Right ventricle myocardium inferior (tissue), 1 donor: Measurements from ENCODE around the gene NTSR2. TPM values are rescaled to one million over a fixed set of nuclear protein-coding genes. Genes with fewer than 3 reads are reported as not detected.
"Not testable (repeated sequence)": the region's sequence is repeated elsewhere in the genome, so short reads cannot be mapped to it uniquely, and the experiment has no call there.

Experiments
- ATAC-seq: fragments of 200-7000 bp; cut with Tn5 transposase; one replicate; pipeline ENCODE4 v1.9.1; 2020; ENCODE audit warnings: mild to moderate bottlenecking, moderate library complexity
- DNase-seq: peaks from one replicate; pipeline ENCODE4 v3.0.0; 2021; ENCODE audit errors: missing footprints
- intact Hi-C: fragments of 100-400 bp; cut with DNase I; formaldehyde crosslinking; loops from one replicate; pipeline ENCODE4 v1.11.0; 2022
- total RNA-seq: library from RNA; stranded (reverse); fragmentation: NEBNext Ultra II Directional; extraction: Animal tissue kit (Norgen Biotek cat#: 25700); gene quantifications from one replicate; pipeline ENCODE4 v1.2.1, GENCODE V29; 2021
- donor health status: DM: no; HTN: yes; CAD: no; lungs with severe emphysema.

NTSR2 gene
- total RNA-seq, 1 donor from 2014 or later: not detected

DNA sequence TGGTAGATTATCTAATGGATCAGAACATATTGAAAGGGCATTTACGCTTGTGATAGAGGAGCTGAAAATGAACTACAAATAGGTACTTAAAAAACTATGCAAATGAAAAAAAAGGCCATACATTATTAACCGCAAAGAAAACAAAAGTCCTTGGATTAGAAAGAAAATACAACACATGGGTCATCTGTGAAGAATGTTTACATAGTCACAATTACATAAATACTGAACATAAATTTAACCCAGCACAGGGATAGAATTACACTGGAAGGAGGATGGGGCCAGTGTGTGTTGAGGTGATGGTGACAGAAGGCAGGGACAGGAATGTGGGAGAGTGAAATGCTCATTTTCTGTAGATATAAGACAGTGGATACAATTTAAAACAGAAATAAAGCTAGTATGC, 6.6 kb downstream of the NTSR2 start:
- intact Hi-C loops: no loop called here
- ATAC-seq (no peak), DNase-seq (no peak)

DNA sequence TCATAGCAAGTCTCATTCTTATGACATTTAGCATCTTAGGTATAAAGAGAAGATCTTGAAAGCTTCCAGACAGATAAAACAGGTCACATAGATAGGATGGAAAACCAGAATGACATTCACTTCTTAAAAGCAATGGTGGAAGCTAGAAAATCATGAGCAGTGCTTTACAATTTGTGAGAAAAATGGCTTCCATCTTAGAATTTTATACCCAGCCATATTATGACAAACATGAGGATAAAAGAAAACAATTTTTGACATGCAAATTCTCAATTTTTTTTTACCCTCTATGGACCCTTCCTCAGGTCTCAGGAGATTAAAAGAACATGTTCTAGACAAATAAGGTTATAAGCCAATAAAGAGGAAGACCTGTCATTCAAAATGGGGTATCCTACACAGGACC, 7.1 kb downstream of the NTSR2 start:
- ATAC-seq (no peak), DNase-seq (no peak)
- intact Hi-C loops: no loop called here

DNA sequence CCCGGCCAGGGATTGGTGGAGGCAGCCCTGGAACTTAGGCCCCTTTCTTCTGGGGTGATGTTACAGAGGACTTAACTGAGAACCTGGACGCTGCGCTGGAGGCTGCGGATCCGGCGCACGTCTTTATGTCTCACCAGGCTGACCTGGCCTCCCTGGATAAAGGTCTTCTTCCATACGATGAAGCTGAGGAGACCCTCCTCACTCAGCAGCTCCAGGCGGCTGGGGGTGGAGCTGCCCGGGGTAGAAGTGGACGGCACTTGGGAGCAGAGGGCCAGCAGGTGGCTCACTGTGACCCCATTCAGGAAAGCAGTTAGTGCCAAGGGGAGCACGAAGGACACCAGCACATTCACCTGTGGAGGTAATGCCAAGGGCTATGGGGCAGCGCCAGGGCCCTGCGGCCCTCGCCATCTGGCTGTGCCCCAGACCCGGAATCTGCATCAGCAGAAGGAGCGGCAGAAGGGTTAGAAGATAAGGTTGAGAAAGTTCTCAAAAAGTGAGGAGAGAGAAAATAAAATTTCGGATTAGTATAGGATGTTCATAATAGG, 8.0 kb downstream of the NTSR2 start:
- DNase-seq: no peak
- ATAC-seq: no peak
- intact Hi-C loops: no loop called here

DNA sequence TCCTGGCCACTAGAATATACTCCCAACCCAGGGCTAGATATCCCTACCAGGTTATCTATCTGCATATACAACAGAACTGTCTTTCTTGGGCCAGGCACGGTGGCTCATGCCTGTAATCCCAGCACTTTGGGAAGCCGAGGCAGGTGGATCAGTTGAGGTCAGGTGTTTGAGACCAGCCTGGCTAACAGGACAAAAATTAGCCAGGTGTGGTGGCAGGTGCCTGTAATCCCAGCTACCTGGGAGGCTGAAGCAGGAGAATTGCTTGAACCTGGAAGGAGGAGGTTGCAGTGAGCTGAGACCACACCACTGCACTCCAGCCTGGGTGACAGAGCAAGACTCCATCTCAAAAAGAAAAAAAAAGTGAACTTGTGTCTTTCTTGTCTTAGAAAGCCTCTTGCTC, 9.6 kb downstream of the NTSR2 start:
- ATAC-seq, intact Hi-C loops, DNase-seq: not testable (repeated sequence)

DNA sequence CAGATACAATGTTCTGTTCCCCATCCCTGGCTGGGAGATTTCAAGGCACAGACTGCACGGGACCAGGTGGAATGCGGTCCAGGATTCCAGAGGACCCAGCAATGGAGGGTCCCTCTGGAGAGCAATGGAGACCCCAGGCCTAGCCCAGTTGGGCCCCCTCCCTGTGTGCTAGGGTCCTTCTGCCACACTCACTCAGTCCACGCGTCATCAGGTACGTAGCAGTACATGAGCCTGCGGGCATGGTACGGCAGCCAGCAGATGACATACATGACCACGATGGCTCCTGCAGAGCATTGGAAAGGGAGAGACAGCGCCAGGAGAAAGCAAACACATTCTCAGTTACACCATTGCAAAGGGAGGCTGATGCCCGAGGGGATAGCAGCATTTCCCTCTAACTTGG, 10.1 kb downstream of the NTSR2 start:
- intact Hi-C loops: no loop called here

DNA sequence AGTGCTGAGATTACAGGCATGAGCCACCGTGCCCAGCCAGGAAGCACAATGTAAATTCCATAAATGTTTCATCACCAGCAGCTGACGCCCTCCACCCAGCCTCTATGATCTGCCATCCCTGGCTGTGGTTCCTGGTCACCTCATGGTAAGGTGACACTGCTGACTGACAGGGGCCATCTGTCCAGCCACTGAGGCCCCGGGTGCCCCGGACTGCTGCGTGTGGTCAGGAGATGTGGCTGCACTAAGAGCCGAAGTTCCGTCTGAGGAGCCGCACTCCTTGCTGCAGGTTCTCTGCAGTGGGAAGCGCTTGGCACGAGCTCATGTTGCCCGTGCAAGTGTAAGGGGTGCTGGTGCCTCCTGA, 10.9 kb downstream of the NTSR2 start:
- intact Hi-C loops: no loop called here
- no peak for ATAC-seq
- no peak for DNase-seq

More for the DNA sequence above, 10.1 kb downstream of the NTSR2 start:
- DNase-seq (no peak), ATAC-seq (no peak)

DNA sequence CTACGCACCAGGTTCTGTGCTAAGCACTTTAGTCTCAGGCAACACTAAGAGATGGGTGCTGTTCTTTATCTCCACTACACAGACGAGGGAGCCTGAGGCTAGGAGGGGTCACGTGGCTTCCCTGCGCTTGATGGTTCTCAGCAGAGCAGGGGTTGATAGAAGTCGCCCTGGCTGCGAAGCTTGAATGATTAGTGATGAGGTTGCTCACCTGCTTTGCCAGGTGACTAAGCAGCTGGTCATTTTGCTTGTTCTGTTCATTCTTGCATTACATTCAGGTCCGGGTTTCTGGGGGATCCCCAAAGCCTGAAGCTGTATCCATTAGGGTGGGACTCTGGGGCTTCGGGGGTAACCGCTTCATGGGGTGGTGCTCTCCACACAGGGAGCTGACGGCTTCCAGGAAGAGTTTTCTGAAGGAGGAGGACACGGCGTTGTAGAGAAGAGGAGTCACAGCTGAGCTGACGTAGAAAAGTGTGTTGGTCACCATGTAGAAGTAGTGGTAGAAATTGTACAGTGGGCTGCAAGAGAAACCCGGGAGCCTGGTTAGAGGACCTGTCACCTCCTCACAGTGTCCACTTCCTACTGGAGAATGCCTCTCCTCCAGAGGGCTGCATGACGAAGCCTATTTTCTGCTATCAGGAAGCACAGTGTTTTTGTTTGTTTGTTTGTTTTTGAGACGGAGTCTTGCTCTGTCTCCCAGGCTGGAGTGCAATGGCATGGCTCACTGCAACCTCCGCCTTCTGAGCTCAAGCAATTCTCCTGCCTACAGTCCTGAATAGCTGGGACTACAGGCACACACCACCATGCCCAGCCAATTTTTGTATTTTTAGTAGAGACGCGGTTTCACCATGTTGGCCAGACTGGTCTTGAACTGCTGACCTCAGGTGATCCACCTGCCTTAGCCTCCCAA, 11.5 kb downstream of the NTSR2 start:
- intact Hi-C loops: no loop called here
- ATAC-seq: no peak
- no peak for DNase-seq

DNA sequence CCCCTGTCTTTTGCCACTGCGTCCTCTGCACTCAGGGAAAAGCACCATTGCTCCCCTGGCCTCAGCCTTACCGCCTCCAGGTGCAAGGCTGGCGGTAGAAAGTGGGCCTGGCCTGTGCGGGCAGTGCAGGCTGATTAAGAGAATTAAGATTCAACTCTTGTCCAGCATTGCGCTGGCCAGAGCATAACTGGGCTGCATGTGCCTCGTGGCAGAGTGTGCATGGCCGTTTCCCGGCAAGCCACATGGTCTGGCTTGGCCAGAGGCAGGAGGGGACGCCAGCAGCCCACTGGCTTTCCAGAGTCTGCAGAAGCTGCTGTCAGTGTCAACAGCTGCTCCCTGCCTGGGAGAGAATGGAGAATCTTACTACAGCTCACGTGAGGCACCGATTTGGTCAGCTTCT, 12.3 kb downstream of the NTSR2 start:
- intact Hi-C loops: no loop called here
- no peak for ATAC-seq
- DNase-seq: no peak

DNA sequence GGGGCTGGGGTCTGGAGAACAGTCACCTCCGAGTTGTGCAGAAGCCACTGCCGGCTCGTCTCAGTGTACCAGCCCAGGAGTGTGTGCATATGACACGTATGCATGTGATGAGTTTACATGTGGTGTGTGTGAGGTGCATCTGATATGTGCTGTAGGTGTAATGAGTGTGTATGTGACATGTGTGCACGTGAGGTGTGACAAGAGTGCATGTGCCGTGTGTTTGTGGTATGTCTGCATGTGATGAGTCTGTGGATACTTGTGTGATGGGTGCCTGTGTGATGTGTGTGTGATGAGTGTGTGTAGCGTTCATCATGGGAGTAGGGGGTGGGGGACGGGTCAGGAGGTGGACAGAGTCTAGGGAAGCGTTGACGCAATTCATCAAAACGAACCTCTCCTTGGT, 12.8 kb downstream of the NTSR2 start:
- ATAC-seq: no peak
- intact Hi-C loops: no loop called here

DNA sequence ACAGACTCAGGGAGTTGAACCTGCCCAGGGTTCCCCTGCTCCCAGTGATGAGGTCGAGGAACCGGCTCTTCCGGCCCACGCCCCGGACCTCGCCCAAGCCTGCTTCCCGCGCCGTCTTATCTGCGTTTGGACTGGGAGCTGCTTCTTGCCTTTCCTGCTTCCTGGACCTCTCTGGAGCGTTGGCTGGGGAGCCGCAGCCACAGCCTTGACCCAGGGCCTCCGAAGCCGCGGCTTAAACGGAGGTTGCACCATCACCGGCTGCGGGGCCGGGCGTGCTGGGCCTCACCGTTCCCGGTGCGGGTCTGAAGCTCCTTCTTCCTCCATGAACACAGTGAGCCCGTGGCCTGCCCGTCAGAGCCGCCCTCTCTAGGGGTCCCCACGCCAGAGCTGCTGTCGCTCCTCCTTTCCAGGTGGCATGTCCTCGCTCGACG, 13.3 kb downstream of the NTSR2 start:
- no peak for DNase-seq
- intact Hi-C loops: no loop called here
- no peak for ATAC-seq

More for the DNA sequence above, 12.8 kb downstream of the NTSR2 start:
- DNase-seq: no peak

DNA sequence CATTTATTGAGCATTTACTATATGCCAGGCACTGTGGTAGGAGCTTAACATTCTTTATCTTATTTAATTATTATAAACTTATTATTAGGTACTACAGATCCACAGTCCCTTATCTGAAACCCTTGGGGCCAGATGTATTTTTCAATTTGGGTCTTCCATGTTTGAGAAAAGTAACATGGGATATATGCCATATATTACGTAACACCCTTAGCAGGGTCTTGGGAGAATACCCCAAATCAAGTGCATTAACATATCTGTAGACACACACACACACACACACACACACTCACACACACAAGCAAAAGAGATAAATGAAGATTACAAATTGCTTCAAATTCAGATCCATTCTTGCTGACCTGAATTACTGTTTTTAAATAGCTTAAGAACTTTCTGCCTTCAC, 13.7 kb downstream of the NTSR2 start:
- ATAC-seq (no peak), DNase-seq (no peak)
- intact Hi-C loops: no loop called here

DNA sequence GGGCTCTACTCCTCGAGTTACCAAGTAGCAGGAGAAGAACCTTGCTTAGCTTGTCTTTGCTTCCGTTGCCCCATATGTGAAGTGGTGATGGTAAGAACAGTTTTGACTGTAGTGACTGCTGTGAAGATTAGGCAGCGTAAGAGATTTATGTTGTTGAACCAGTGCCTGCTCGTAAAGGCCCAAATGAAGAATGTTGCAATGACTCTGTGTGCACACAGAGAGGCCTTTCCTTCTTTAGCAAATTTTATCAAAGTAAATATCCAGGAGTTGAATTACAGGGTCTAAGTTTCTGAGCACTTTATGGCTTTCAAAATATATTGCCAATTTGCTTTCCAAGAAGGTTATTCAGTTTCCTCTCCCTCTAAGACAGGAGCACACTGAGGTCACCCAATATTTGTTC, 14.5 kb downstream of the NTSR2 start:
- no peak for DNase-seq
- intact Hi-C loops: no loop called here
- ATAC-seq: no peak

DNA sequence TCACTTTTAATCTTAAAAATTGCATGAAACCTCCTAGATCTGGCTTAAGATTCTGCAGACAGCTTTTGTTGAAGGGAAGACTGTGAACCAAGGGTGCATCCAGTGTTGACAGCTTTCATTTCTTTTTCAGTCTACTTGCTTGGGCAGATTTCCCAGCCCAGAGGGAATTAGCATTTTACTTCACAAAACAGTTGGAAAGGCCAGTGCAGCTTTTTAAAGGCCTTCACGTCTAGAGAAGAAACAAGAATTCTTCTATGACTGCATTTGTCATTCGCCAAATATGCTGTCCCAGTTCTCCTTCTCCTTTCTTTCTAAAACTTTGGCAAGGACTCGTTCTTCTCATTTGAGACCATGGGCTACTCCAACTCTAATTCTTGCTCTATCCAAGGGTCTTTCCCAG, 17.4 kb downstream of the NTSR2 start:
- intact Hi-C loops: no loop called here
- ATAC-seq: peak; percentile 26
- DNase-seq: no peak

DNA sequence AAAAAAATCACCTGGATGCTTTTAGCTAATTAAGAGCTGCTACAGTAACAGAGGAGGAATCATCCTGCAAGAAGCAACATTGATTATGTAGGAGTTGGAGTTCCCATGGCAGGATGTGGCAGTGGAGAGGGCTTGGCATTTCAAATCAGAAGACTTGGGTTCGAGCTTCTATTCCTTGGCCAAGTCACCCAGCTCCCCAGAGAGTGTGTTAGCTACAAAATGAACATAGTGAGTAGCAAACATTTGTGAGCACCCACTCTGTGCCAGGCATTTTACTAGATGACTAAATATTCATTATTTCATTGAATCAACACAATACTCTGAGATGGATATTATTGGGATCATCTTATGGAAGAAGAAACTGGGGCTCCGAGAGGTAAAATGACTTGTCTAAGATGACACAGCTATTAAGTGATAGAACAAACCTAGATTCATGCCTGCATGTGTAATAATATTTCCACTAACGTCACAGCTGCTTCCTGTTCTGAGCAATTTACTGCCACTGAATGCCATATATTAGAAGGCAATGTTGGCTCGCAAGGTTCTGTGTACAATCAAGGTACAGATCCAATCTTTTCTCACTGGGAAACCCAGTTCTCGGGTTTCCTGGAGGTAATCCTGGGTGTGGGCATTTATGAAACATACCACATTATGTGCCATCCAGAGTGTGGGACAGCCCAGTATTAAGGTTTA, 18.0 kb downstream of the NTSR2 start:
- no peak for ATAC-seq
- no peak for DNase-seq
- intact Hi-C loops: no loop called here

DNA sequence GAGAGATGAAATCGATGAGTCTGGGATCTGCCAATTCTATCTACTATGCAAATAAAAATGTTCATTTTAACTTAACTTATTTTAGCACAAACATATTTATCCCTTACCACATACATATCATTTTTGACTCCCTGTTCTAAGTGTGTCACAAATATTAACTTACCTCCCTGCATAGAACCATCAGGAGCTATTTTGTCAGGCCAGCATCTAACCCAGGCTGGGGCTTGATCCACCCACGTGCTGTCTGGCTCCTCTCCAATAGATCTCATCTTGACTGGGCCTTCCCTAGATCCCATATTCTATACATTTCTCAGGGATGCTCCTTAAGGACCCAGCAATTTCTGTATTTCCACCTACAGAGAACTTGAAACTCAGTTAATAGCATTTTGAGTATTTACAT, 20.9 kb downstream of the NTSR2 start:
- no peak for DNase-seq
- intact Hi-C loops: no loop called here

DNA sequence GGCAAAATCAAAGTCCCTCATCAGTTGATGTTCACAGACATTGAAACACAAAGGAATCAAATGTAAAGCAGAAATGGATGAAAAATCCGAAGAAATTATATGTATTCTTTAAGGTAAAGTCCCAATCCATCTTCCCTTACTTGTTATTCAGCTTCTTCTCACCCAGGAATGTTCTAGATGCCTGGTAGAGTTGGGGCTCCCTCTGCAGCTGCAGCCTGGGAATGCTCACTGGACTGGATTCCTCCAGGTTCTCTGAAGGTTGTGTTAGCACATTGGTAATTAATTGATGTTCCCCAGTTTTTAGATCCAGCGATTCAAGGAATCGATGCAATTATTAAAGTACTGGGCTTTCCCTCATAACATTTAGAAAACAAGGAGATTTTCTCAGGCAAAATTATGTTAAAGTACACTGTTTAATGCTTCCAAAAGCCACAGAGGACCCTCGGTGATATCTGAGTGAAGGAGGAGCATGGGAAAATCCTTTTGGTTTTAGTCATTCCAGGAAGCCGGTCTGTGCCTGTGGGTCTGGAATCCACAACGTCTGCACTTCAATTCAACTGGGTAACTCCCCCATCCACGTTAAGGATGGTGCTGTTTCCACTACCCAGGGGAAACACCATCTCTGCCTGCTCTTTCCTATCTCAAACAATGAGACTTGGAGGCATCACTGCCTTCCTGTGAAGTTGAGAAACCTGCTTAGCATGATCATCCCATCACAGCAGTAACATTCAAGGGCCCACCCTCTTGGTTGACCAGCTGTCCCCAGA, 22.0 kb downstream of the NTSR2 start:
- intact Hi-C loops: no loop called here
- DNase-seq (no peak), ATAC-seq (no peak)

More for the DNA sequence above, 20.9 kb downstream of the NTSR2 start:
- ATAC-seq: no peak

DNA sequence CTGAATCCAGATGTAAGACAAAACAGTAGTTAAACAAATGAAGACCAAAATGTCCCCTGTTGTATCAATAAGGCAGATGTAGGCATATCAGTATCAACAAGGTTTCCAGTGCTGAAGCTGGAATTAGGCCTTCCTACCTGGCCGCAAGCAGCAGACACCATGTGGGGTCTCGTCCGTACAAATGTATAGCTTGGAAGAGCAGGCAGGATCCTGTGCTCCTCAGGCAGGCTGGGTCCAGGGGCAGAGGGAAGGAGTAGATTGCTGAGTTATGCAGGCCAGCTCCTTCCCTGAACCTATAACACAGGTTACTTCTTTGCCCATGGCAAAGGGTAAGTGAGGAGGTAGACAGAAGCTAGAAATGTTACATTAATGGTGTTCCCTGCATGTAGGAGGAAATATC, 23.5 kb downstream of the NTSR2 start:
- ATAC-seq: no peak
- no peak for DNase-seq
- intact Hi-C loops: no loop called here

DNA sequence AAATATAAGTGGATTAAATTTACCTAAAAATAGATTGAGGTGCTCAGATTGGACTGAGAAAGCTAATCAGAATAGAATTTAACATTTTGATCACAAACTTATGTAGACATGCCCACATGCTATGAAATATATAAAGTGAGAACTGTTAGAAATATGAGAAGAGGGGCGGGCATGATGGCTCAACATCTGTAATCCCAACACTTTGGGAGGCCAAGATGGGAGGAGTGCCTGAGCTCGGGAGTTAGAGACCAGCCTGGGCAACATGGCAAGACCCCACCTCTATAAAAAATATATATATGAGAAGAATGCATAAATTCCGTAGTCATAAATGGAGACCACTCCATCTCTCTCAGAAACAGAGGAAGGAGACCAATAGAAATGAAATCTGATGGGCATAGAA, 25.7 kb downstream of the NTSR2 start:
- DNase-seq (no peak), ATAC-seq (no peak)
- intact Hi-C loops: no loop called here

DNA sequence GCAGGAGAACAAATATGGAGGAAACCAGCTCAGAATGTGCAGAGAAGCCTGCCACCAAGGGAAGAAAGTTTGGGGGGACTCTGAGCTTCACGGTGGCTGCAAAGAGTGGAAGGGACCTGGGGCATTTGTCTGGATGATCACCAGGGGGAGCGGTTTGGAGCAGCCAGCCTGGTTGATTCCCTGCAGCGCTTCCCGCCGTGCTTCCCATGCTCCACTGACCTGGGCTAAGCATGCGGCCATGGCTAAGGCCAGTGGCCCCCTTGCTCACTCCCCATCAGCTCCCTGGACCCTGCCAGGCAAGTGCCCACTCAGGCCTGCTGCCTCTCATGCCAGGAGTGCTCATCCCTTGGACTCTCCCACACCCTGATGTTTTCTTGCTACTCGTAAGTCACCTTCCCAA, 27.0 kb downstream of the NTSR2 start:
- intact Hi-C loops: no loop called here
- no peak for DNase-seq

More for the DNA sequence above, 27.0 kb downstream of the NTSR2 start:
- ATAC-seq: no peak
